Measurements from ENCODE around the gene TSPAN3. TPM values are rescaled to one million over a fixed set of nuclear protein-coding genes. Genes with fewer than 3 reads are reported as not detected.

Gene TSPAN3
- total and polyA plus RNA-seq, 10 of the 15 experiments (the other 5 are each of a cell fraction or from before 2014, with no cell fraction given), result 18.9 to 114 (median 57.2) TPM

GRCh38 chr15:77032052-77032646 lies 38.8 kb downstream of the TSPAN3 start:
- no peak overlapping the region for H3K4me2 ChIP-seq (ENCODE audit: control insufficient read depth, insufficient read depth)
- no peak for FAIRE-seq
- H2AFZ ChIP-seq (ENCODE audit: control insufficient read depth, low read depth, low read length), result no peak overlapping the region
- ChIA-PET CTCF (interaction anchor here (0.7 to 17.4 kb wide), 22 partner anchors 10 to 511 kb away, joined by 3 to 483 read pairs (median 6); no protein-coding TSS in a partner anchor), RAD21 (ENCODE audit: unreplicated experiment) (interaction anchor here (1.0 to 9.5 kb wide), 20 partner anchors 13 to 511 kb away, joined by 3 to 189 read pairs (median 5); partner anchors contain the start of gene PSTPIP1), SMC1A (ENCODE audit: uncharacterized antibody, unreplicated experiment) (interaction anchor here (0.6 to 22.2 kb wide), 21 partner anchors 10 to 525 kb away, joined by 3 to 375 read pairs (median 4); no protein-coding TSS in a partner anchor), POLR2A (interaction anchor here (0.6 to 1.9 kb wide), 3 partner anchors 10 to 58 kb away, joined by 5 to 9 read pairs (median 7); no protein-coding TSS in a partner anchor)
- no peaks in the 10 kb centered on the region for H3K27me3 ChIP-seq (replicated peaks in 1 of 2; ENCODE audit: control insufficient read depth in 2 of 2, insufficient read depth in 2 of 2, low read length in 1 of 2)
- intact Hi-C loops (cut with micrococcal nuclease; ENCODE audit: unreplicated experiment) (loop anchor here (5.0 kb wide), 1 partner anchor 50 kb away; no protein-coding TSS in a partner anchor), in situ Hi-C loops (cut with MboI) (no loop called here)
- no peak overlapping the region for H3K4me3 ChIP-seq
- no peaks in the 10 kb centered on the region; the same call in 2 of the 3 replicates for H3K9me3 ChIP-seq (replicated peaks; ENCODE audit: control insufficient read depth, insufficient read depth, low read length)
- no peak overlapping the region for H3K9ac ChIP-seq (ENCODE audit: control insufficient read depth, insufficient read depth, low read length)
- H3K79me2 ChIP-seq (ENCODE audit: control insufficient read depth, insufficient read depth, low read length), result no peaks in the 10 kb centered on the region
- no peaks in the 10 kb centered on the region for H3K4me1 ChIP-seq (ENCODE audit: control insufficient read depth, insufficient read depth, low read length)
- H3K27ac ChIP-seq (ENCODE audit: control insufficient read depth, insufficient read depth), result no peak overlapping the region
- H3K36me3 ChIP-seq (ENCODE audit: control insufficient read depth in 2 of 2, insufficient read depth in 2 of 2, low read length in 1 of 2), result peaks cover 0 to 2% of the 10 kb centered on the region in 2 experiments; a peak in 3 of 4 replicates
- no peak for DNase-seq (ENCODE audit: low read depth, low spot score)
- 86% methylated on average over 22 of the region's 22 CpGs for WGBS (ENCODE audit: insufficient coverage, insufficient replicate concordance, low lambda C conversion rate, missing lambda C conversion rate)
- ATAC-seq, result no peak
- TF ChIP-seq BHLHE40 (IDR thresholded peaks at IDR 0.05; ENCODE audit: borderline replicate concordance in 1 of 2, low read depth in 2 of 2, low read length in 1 of 2), result no peak
- TF ChIP-seq TAF1 (IDR thresholded peaks at IDR 0.05; ENCODE audit: borderline replicate concordance, low read depth, low read length), result no peak
- TF ChIP-seq JUND (IDR thresholded peaks at IDR 0.05; ENCODE audit: low read depth, low read length), result no peak
- TF ChIP-seq NFYA (IDR thresholded peaks at IDR 0.05; ENCODE audit: borderline replicate concordance, low read depth, low read length), result no peak
- no peak for TF ChIP-seq CBFB (IDR thresholded peaks at IDR 0.05; ENCODE audit: low read depth)
- TF ChIP-seq SMC3 (IDR thresholded peaks at IDR 0.05; ENCODE audit: borderline replicate concordance, low read length), result no peak
- TF ChIP-seq IRF4 (IDR thresholded peaks at IDR 0.05; ENCODE audit: low read depth, low read length), result no peak
- no peak for TF ChIP-seq CBX3 (IDR thresholded peaks at IDR 0.05; ENCODE audit: borderline replicate concordance, low read depth)
- TF ChIP-seq CEBPB (IDR thresholded peaks at IDR 0.05; ENCODE audit: borderline replicate concordance in 1 of 2, low read depth in 2 of 2, low read length in 2 of 2), result no peak
- TF ChIP-seq FOXM1 (IDR thresholded peaks at IDR 0.05; ENCODE audit: low read depth, low read length), result no peak
- no peak for TF ChIP-seq STAT1 (conservative IDR thresholded peaks at IDR 0.05)
- no peak for TF ChIP-seq ZBTB4 (CRISPR knock-in tag; IDR thresholded peaks at IDR 0.05)
- TF ChIP-seq TCF7 (IDR thresholded peaks at IDR 0.05; ENCODE audit: borderline replicate concordance), result no peak
- TF ChIP-seq E2F8 (IDR thresholded peaks at IDR 0.05; ENCODE audit: low read depth, partially characterized antibody), result no peak
- TF ChIP-seq PAX5 (IDR thresholded peaks at IDR 0.05; ENCODE audit: borderline replicate concordance, low read depth, low read length), result no peak
- TF ChIP-seq TARDBP (IDR thresholded peaks at IDR 0.05; ENCODE audit: borderline replicate concordance), result no peak
- TF ChIP-seq SMAD1 (IDR thresholded peaks at IDR 0.05; ENCODE audit: low read depth, partially characterized antibody), result no peak
- TF ChIP-seq NR2C1 (IDR thresholded peaks at IDR 0.05), result no peak
- no peak for TF ChIP-seq ZNF207 (IDR thresholded peaks at IDR 0.05; ENCODE audit: borderline replicate concordance)
- BruUV-seq (replicated peaks), result no TSS peak
- no peaks in the 10 kb centered on the region for H4K20me1 ChIP-seq (ENCODE audit: control insufficient read depth, insufficient read depth)
